BE2C (cell line): ENCODE results near the gene ACTL8.

Source experiments
- DNase-seq: peaks from one replicate; pipeline ENCODE4 v3.0.0-alpha.2; 2020
- H3K27me3 ChIP-seq: fragments of 250-450 bp; sonication (Bioruptor Pico); 2 replicates; pipeline ENCODE4 v1.5.1; 2020; ENCODE audit warnings: mild to moderate bottlenecking
- H3K36me3 ChIP-seq: fragments of 250-450 bp; sonication (Bioruptor Pico); 2 replicates; pipeline ENCODE4 v1.5.1; 2020; ENCODE audit warnings: mild to moderate bottlenecking
- H3K4me1 ChIP-seq: fragments of 250-450 bp; sonication (Bioruptor Pico); 2 replicates; pipeline ENCODE4 v1.5.1; 2020
- H3K4me3 ChIP-seq: 2 replicates; pipeline ENCODE4 v1.5.1; 2011; ENCODE audit warnings: low read depth, low read length
- H3K9me3 ChIP-seq: fragments of 250-450 bp; sonication (Bioruptor Pico); 2 replicates; pipeline ENCODE4 v1.5.1; 2020
- TF ChIP-seq, protein P1 (sequence below): IDR thresholded peaks from 2 replicates; pipeline ENCODE4 v1.5.1; 2012; ENCODE audit warnings: mild to moderate bottlenecking, low read depth, low read length

Gene ACTL8

DNA sequence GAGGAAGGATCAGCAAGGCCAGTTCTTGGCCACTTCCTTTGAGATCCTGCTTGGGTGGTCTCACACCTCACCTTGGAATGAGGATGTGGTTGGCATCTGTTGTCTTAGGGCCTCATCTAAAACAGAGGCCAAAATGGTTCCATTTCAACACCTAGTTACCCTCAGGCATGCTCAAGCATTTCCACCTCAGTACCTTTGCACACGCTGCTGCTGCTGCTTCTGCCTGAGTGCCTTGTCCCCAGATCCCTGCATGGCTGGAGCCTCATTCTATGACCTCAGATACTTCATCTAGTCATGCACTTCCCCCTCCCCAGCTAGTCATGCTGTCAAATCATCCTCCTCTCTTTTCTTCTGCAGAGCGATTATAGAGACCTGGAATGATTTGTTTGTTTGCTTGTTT lies 86.8 kb downstream of the ACTL8 start:
- TF ChIP-seq, protein P1, sequence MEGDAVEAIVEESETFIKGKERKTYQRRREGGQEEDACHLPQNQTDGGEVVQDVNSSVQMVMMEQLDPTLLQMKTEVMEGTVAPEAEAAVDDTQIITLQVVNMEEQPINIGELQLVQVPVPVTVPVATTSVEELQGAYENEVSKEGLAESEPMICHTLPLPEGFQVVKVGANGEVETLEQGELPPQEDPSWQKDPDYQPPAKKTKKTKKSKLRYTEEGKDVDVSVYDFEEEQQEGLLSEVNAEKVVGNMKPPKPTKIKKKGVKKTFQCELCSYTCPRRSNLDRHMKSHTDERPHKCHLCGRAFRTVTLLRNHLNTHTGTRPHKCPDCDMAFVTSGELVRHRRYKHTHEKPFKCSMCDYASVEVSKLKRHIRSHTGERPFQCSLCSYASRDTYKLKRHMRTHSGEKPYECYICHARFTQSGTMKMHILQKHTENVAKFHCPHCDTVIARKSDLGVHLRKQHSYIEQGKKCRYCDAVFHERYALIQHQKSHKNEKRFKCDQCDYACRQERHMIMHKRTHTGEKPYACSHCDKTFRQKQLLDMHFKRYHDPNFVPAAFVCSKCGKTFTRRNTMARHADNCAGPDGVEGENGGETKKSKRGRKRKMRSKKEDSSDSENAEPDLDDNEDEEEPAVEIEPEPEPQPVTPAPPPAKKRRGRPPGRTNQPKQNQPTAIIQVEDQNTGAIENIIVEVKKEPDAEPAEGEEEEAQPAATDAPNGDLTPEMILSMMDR = no peak
- Histone ChIP-seq H3K4me3 (no peak overlapping the region), H3K4me1 (no peaks in the 10 kb centered on the region), H3K27me3 (no peaks in the 10 kb centered on the region), H3K9me3 (no peaks in the 10 kb centered on the region), H3K36me3 (no peaks in the 10 kb centered on the region)
- DNase-seq = no peak

DNA sequence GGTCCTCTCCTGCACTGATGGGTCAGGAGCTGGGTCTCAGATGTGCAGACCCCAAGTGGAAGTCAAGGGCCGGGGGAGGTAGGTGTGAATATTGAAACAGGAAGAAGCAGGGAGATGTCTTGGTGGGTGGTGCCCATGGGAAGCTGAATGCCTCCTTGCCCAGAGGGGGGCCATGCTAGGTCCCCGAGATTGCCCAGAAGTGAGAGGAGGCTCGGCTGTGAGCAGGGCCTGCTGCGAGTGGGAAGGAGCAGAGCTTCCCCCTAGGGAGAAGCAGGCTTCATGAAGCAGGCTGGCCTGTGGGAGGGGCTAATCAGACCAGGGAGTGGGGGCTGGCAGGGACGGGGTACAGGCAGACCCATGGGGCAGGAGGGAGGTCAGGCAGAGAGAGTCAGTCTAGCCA lies 87.6 kb downstream of the ACTL8 start:
- no peaks in the 10 kb centered on the region for H3K4me1 ChIP-seq
- no peaks in the 10 kb centered on the region for H3K9me3 ChIP-seq
- no peaks in the 10 kb centered on the region for H3K27me3 ChIP-seq
- DNase-seq = no peak
- TF ChIP-seq, protein P1 = no peak
- H3K36me3 ChIP-seq = no peaks in the 10 kb centered on the region
- H3K4me3 ChIP-seq = no peak overlapping the region

DNA sequence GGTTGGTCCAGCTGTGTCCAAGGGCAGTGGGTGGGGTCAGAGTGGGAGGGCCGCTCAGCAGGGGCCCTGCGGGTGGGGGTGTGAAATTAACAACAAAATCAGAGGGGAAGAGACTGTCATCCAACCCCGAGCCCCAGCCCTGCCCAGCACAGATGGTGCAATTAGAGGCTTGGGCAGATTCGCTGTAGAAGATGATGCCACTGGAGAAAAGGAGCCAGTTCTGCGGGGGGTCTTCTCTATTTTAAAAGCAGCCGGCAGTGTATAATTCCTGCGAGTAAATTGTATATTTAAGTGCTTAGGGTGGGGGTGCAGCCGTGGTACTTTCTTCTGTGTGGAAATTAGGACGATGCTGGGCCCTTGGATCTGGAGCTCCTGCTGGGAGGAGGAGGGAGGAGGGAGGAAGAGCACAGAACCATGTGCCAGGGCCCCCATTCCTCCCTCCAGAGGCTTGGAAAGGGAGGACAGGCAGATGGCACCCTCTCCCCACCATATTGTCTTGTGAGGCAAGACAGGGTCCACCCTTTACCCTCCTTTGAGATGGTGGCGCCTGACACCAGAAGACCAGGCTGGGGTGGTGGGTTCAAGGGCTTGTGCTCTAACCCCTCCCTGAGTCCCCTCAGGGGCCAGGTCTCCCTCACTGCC lies 89.2 kb downstream of the ACTL8 start:
- Histone ChIP-seq H3K27me3 (no peaks in the 10 kb centered on the region), H3K9me3 (no peaks in the 10 kb centered on the region), H3K4me1 (no peaks in the 10 kb centered on the region), H3K4me3 (no peak overlapping the region), H3K36me3 (no peaks in the 10 kb centered on the region)
- TF ChIP-seq, protein P1 = no peak
- no peak for DNase-seq

DNA sequence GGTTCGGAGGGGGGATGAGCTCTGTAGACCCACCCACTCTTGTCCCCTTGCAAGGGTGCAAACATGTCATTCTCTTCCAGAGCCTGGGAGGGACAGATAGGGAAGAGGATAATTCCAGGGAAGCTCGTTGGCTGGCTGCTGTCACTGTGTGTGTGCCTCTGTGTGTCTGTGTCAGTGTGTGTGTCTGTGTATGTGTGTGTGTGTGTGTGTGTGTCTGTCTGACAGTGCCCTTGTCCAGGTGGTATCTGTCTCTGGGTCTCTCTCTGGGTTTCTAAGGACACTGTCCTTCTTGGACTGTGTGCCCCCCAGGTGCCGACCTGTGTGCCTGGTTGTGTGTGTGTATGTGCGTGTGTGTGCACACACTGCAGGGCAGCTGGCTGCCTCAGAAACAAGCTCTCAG lies 90.5 kb downstream of the ACTL8 start:
- DNase-seq = no peak
- H3K36me3 ChIP-seq = no peaks in the 10 kb centered on the region
- no peaks in the 10 kb centered on the region for H3K9me3 ChIP-seq
- no peaks in the 10 kb centered on the region for H3K4me1 ChIP-seq
- no peak overlapping the region for H3K4me3 ChIP-seq
- no peaks in the 10 kb centered on the region for H3K27me3 ChIP-seq
- TF ChIP-seq, protein P1 = no peak

DNA sequence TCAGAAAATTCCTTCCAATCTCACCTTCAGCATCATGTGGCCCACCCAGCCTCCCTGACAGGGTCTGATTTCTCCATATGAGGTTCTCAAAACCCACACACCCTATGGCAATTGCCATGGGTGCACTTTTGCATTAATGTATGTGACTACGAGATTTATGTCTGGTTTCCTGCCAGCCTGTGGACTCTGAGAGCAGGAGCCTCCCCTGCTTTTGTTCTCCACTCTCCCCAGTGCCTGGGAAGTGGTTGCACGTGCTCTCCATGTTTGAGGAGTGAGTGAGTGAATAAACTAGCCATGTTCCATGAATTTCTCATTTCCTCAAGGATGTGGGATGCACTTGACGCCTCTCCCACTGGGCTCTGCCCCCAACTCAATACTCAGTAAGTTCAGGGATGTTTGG lies 91.2 kb downstream of the ACTL8 start:
- Histone ChIP-seq H3K9me3 (no peaks in the 10 kb centered on the region), H3K4me3 (no peak overlapping the region), H3K36me3 (no peaks in the 10 kb centered on the region), H3K4me1 (no peaks in the 10 kb centered on the region), H3K27me3 (no peaks in the 10 kb centered on the region)
- TF ChIP-seq, protein P1 = no peak
- no peak for DNase-seq

DNA sequence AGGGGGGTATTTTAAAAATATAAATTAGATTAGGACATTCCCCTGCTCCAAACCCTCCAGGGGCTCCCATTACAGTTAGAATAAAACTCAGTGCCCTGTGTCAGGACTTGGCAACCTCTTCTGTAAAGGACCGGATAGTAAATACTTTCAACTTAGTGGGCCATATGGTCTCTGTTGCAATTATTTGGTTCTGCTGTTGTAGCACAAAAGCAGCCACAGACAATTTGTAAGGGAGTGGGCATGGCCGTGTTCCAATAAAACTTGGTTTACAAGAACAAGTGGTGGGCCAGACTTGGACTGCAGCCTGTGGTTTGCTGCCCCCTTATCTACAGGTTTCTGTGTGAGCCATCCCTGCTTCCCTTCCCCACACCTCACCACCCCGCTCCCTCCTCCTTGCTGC lies 92.0 kb downstream of the ACTL8 start:
- DNase-seq = no peak

More for the DNA sequence above, 92.0 kb downstream of the ACTL8 start:
- Histone ChIP-seq H3K4me3 (no peak overlapping the region), H3K9me3 (no peaks in the 10 kb centered on the region), H3K4me1 (no peaks in the 10 kb centered on the region), H3K36me3 (no peaks in the 10 kb centered on the region), H3K27me3 (no peaks in the 10 kb centered on the region)
- TF ChIP-seq, protein P1 = no peak
